Mesenteric fat pad (tissue), 1 donor: Measurements from ENCODE around the gene GGPS1. TPM values are rescaled to one million over a fixed set of nuclear protein-coding genes. Genes with fewer than 3 reads are reported as not detected.
A peak's percentile ranks its signal among the peaks of the same experiment; 100 is the strongest.
"Not testable (repeated sequence)": the region's sequence is repeated elsewhere in the genome, so short reads cannot be mapped to it uniquely, and the experiment has no call there.

ENCODE experiments used
- DNase-seq: peaks from one replicate; pipeline ENCODE4 v3.0.0-alpha.2; 2020; ENCODE audit warnings: low spot score
- total RNA-seq: library from RNA; stranded (reverse); fragmentation: NEBNext Ultra II Directional; extraction: Animal tissue kit (Norgen Biotek cat#: 25700); gene quantifications from one replicate; pipeline ENCODE4 v1.2.1, GENCODE V29; 2021
- donor health status: DM: yes; HTN: yes; CAD: no.

GGPS1 gene
- total RNA-seq, 1 donor from 2014 or later, result 31.2 TPM

DNA sequence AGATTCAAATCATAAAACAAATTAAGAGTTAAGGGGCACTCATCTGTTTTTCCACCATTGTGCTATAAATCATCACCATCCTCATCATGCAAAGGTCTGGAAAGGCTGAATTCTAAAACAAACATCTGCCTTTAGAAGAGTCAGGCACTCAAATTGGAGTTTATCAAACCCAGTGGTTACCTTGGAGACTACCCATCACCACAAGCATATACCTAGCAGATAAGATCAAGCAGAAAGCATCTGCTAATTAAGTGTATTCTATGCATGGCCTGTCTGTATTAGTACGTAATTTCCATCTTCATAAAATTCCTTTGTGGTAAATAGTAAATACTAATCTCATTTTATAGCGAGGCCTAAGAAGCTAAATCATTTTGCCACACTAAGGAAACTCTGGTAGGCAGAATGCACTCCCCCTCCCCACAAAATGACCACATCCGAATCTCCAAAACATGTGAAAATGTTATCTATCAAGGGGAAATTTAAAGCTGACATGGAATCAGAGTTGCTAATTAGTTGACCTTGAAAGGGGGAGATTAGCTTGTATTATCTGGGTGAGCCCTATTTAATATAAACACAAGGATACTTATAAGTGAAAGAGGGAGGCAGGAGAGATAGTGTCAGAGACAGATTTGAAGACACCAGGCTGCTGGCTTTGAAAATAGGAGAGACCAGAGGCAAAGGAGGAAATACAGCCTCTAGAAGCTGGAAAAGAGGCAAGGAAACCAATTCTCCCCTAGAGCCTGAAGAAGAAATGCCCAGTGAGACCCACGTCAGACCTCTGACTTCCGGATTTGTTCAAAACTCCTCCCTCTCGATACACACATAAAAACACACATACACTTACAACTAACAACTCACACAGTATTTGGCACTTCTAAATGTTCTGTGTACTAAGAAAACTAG lies 23.6 kb upstream of the GGPS1 start:
- DNase-seq, result no peak

DNA sequence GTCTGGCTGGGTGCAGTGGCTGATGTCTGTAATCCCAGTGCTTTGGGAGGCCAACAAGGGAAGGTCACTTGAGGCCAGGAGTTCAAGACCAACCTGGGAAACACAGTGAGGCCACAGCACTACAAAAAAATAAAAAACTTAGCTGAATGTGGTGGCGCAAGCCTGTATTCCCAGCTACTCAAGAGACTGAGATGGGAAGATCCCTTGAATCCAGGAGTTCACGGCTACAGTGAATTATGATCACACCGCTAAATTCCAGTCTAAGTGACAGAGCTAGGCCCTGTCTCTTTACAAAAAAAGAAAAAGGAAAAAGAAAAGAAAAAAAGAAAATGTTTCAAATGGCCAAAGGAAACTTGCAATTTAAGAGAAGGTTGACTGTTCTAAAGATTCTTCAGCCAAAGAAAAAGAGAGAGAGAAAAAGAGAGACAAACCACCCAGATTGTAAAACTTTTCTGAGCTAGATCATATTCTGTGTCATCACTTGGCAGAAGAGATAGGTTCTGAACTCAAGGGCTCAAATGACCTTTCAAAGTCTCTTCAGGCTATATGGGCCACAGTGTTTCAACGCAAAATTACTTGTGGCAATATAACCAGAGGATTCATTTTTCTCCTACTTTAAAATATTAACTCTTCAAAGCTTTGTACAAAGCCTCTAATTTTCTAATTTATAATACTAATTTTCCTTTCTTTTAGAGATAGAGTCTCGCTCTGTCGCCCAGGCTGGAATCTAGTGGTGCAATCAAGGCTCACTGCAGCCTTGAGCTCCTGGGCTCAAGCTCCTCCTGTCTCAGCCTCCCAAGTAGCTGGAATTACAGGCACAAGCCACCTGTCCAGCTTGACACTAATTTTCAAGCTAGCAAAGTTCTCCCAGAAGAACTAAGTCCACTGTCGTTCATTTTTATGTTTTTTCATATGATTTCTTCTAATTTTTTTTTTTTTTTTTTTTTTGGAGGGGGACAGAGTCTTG lies 20.9 kb upstream of the GGPS1 start:
- no peak for DNase-seq

DNA sequence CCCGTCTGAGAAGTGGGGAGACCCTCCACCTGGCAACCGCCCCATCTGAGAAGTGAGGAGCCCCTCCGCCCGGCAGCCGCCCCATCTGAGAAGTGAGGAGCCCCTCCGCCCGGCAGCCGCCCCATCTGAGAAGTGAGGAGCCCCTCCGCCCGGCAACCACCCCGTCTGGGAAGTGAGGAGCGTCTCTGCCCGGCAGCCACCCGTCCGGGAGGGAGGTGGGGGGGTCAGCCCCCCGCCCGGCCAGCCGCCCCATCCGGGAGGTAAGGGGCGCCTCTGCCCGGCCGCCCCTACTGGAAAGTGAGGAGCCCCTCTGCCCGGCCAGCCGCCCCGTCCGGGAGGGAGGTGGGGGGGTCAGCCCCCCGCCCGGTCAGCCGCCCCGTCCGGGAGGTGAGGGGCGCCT lies 19.2 kb upstream of the GGPS1 start:
- not testable (repeated sequence) for DNase-seq

DNA sequence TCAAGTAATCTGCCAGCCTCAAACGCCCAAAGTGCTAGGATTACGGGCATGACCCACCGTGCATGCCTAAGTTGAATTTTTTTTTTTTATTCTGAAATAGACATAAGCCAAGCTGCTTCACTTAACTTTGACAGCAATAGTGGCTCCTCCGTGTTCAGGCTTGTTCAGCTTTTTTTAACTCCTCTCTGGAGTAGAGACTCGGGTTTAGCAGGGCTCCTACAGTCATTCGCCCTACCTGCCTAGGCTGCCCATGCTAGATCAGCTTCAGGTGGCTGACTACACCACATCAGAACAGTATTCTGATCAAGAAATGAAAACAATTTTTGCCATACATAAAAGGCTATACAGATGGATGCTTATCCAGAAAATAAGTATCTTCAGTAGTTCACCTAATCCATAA lies 15.1 kb upstream of the GGPS1 start:
- DNase-seq, result no peak

- no peak for DNase-seq
Measured at GRCh38 chr1:235313931-235314678, 14.3 kb upstream of the GGPS1 start.

GRCh38 chr1:235315173-235315572 lies 13.2 kb upstream of the GGPS1 start:
- DNase-seq, result no peak

DNA sequence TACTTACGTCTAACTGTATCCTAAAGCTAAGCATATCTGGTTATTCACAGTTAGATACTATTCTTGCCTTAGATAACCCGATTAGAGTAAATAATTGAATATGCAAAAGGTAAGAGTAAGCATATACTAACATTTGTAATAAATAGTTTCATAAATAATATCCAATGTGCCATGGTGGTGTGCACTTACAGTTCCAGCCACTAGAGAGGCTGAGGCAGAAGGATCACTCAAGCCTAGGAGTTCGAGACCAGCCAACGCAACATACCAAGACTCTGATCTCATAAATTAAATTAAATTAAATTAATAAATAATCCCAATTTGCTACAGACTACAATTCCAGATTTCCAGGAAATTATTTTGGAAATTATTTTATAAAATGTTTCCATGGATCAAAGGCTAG lies 12.6 kb upstream of the GGPS1 start:
- DNase-seq, result no peak

DNA sequence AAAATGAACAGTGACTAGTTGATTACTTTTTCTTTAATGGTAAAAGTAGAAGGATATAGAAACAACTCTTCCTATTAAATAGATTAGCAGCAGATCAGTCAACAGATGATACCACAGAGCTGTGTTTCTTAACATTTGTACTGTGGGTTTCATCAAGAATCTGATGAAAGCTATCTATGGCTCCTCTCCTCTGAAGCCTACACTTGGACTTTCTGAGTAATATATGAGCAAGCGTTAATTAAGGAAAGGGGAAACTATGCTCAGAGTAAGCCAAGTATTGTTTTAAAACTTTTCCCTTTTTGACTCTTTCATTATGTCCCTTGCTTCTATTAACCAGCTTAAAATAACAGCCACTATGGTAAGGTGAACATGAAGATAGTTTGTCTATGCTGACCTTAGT lies 11.2 kb upstream of the GGPS1 start:
- DNase-seq, result no peak

DNA sequence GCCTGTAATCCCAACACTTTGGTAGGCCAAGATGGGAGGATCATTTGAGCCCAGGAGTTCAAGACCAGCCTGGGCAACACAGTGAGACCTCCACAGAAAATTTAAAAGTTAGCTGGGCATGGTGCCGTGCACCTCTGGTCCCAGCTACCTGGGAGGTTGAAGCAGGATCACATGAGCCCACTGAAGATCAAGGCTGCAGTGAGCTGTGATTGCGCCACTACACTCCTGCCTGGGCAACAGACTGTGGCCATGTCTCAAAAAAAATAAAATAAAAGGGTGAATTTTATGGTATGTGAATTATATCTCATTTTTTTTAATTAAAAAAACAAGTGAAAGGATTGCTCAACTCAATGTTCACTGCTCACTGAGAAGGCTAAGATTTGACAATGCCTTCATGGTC lies 9.1 kb upstream of the GGPS1 start:
- DNase-seq, result no peak

DNA sequence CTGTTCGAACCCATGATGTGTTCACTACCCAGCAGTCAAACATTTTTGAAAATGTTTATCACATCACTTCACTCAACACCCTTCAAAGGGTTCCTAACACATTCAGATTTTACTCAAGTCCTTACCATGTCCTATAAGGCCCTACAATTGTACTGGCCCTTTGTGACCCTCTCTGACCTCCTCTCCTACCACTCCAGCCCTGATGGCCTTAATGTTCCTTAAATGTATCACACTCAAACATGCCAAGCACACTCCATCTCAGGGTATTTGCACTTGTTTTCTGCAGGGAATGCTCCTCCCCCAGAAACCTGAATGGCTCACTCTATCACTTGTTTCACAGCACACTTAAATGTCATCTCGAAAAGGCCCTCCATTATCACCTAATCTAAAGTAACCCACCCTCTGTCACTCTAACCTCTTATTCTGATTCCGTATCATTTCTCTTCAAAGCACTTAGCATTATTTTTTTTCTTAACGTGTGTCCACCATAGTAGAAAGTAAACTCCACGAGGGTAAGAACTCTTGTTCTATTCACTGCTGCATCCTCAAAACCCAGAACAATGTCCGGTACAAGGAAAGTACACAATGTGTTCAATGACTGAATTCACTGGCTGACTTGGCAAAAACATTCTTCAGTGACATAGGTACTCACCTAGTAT lies 7.7 kb upstream of the GGPS1 start:
- no peak for DNase-seq

DNA sequence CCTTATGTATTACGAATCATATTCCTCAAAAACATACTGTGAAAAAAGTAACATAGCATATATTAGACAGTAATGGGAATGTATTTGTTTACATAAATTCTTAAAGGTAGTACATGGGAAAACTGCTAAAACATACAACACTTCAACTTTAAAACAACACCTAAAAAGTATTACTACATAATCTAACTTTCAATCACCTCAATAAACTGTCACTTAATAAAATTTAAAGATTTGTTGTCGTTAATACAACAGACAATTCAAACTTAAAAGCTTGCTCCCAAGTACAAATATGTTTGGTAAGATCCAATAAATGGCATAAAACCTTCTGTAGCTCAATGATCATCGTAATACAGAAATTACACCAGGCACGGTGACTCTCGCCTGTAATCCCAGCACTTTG lies 4.1 kb upstream of the GGPS1 start:
- DNase-seq, result no peak

GRCh38 chr1:235325139-235325538 lies 3.2 kb upstream of the GGPS1 start:
- no peak for DNase-seq

DNA sequence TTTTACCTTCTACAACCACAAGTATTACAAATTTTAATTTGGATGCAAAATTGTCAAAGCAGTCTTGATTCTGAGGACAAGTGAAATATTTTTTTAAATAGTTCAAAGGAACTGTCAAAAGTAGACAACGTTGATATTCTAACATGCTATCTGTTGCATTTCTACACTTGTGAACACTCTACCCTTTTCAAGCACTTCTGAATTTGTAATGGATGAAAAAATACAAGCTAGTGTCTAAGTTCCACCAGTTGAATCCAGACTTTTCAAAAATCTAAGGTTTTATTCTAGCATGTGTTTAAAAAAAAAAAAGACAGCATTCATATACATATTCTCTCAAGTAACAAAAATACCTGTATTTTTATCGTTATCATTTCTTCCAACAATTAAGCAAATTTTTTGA lies 2.5 kb upstream of the GGPS1 start:
- no peak for DNase-seq

GRCh38 chr1:235326719-235327558 lies 1.4 kb upstream of the GGPS1 start:
- DNase-seq, result no peak

- DNase-seq, result peak; percentile 93
Measured at GRCh38 chr1:235327559-235328270, 655 bp upstream of the GGPS1 start, which contains the start of gene ARID4B. Gene ARID4B (minus strand): TSS chr1:235328179. CDS start chr1:235326919, 1,260 bp downstream.

- DNase-seq, result no peak
Measured at GRCh38 chr1:235329139-235329902, 951 bp downstream of the GGPS1 start.

DNA sequence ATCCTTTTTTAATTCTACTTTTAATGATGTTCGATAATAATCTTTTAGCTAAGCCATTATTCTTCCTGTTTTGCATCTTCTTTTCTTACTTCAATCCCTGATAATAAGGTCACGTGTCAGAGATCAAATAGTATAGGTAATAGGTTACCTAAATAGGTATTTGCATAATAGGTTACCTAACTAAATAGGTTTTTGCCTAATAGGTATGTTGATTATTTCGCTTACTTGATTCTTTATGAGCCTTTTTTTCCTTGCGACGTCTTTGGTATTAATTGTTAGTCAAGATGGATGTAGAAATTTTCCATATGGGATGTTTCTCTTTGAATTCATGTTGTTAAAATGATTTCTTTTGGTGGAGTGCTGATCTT lies 2.5 kb downstream of the GGPS1 start:
- DNase-seq, result no peak

- no peak for DNase-seq
Measured at GRCh38 chr1:235331401-235331800, 3.0 kb downstream of the GGPS1 start.
